Ishikawa (cell line): ENCODE results near the gene C1QTNF3.

Source experiments
- CEBPB ChIP-seq: IDR thresholded peaks from 2 replicates; pipeline ENCODE4 v1.6.1; 2012
- CREB1 ChIP-seq: IDR thresholded peaks from 2 replicates; pipeline ENCODE4 v1.6.1; 2012; ENCODE audit warnings: low read depth
- EGR1 ChIP-seq: IDR thresholded peaks from 2 replicates; pipeline ENCODE4 v1.6.1; 2012
- EP300 ChIP-seq: IDR thresholded peaks from 2 replicates; pipeline ENCODE4 v1.6.1; 2012; ENCODE audit warnings: borderline replicate concordance
- FOXM1 ChIP-seq: IDR thresholded peaks from 2 replicates; pipeline ENCODE4 v1.6.1; 2012; ENCODE audit warnings: low read depth, borderline replicate concordance
- MAX ChIP-seq: IDR thresholded peaks from 2 replicates; pipeline ENCODE4 v1.6.1; 2012
- NFIC ChIP-seq: IDR thresholded peaks from 2 replicates; pipeline ENCODE4 v1.6.1; 2012
- RAD21 ChIP-seq: IDR thresholded peaks from 2 replicates; pipeline ENCODE4 v1.6.1; 2012; ENCODE audit warnings: low read depth
- REST ChIP-seq: IDR thresholded peaks from 2 replicates; pipeline ENCODE4 v1.6.1; 2012; ENCODE audit warnings: low read depth, mild to moderate bottlenecking
- TAF1 ChIP-seq: IDR thresholded peaks from 2 replicates; pipeline ENCODE4 v1.6.1; 2012; ENCODE audit warnings: low read depth, mild to moderate bottlenecking
- TCF12 ChIP-seq: IDR thresholded peaks from 2 replicates; pipeline ENCODE4 v1.6.1; 2012; ENCODE audit warnings: low read depth
- TEAD4 ChIP-seq: IDR thresholded peaks from 2 replicates; pipeline ENCODE4 v1.6.1; 2012
- USF1 ChIP-seq: IDR thresholded peaks from 2 replicates; pipeline ENCODE4 v1.6.1; 2012
- YY1 ChIP-seq: IDR thresholded peaks from 2 replicates; pipeline ENCODE4 v1.6.1; 2012; ENCODE audit warnings: low read depth
- ZBTB7A ChIP-seq: IDR thresholded peaks from 2 replicates; pipeline ENCODE4 v1.6.1; 2012; ENCODE audit warnings: low read depth

The C1QTNF3 gene

GRCh38 chr5:34057118-34057517 is 14.1 kb upstream of the C1QTNF3 start:
- TF ChIP-seq MAX: no peak
- TF ChIP-seq ZBTB7A: no peak
- TF ChIP-seq TCF12: no peak
- TF ChIP-seq EP300: no peak
- TF ChIP-seq EGR1: no peak
- TF ChIP-seq USF1: no peak
- TF ChIP-seq TAF1: no peak
- TF ChIP-seq RAD21: no peak
- TF ChIP-seq FOXM1: no peak
- no peak for TF ChIP-seq REST
- TF ChIP-seq YY1: no peak
- no peak for TF ChIP-seq NFIC
- TF ChIP-seq TEAD4: no peak
- no peak for TF ChIP-seq CREB1

GRCh38 chr5:34055667-34056066 is 12.7 kb upstream of the C1QTNF3 start:
- no peak for TF ChIP-seq REST
- no peak for TF ChIP-seq TAF1
- no peak for TF ChIP-seq CREB1
- no peak for TF ChIP-seq EP300
- no peak for TF ChIP-seq CEBPB
- TF ChIP-seq EGR1: no peak

- TF ChIP-seq NFIC: no peak
- no peak for TF ChIP-seq RAD21
- no peak for TF ChIP-seq TEAD4
- no peak for TF ChIP-seq EGR1
- no peak for TF ChIP-seq REST
- TF ChIP-seq EP300: no peak
Observed at GRCh38 chr5:34054400-34054729, 11.4 kb upstream of the C1QTNF3 start.

- TF ChIP-seq TEAD4 (no peak), TAF1 (no peak), CREB1 (no peak), NFIC (no peak), EGR1 (no peak), RAD21 (no peak)
Observed at GRCh38 chr5:34053571-34054399, 10.8 kb upstream of the C1QTNF3 start.

- TF ChIP-seq ZBTB7A (no peak), CREB1 (no peak), USF1 (no peak), MAX (no peak), TCF12 (no peak), FOXM1 (no peak), RAD21 (no peak)
Observed at GRCh38 chr5:34053133-34053532, 10.1 kb upstream of the C1QTNF3 start.
